ENCODE measurements around the gene NPY5R. TPM values are rescaled to one million over a fixed set of nuclear protein-coding genes. Genes with fewer than 3 reads are reported as not detected.

NPY5R gene
- not detected in 2 replicates for total RNA-seq

GRCh38 chr4:163343604-163344146 is at the start of gene NPY5R:
Gene NPY5R (plus strand): TSS chr4:163343892. CDS start chr4:163350274, 6,382 bp downstream.

GRCh38 chr4:163332526-163333406 is 10.9 kb upstream of the NPY5R start, which contains the start of gene NPY1R:
Gene NPY1R (minus strand): TSS chr4:163332596. CDS start chr4:163326554, 6,042 bp downstream.

Other genes with a start within 250 kb of the NPY5R start
- 12.4 and 19.4 TPM in 2 replicates for gene NAF1, start 177.0 kb upstream of the NPY5R start, total RNA-seq
- not detected in 2 replicates for gene NPY1R, start 11.3 kb upstream of the NPY5R start, total RNA-seq
- gene TKTL2, start 129.9 kb downstream of the NPY5R start, total RNA-seq: not detected in 2 replicates
- 32.3 and 43.1 TPM in 2 replicates for gene TMA16, start 150.8 kb downstream of the NPY5R start, total RNA-seq

Data from airway epithelial cell (primary cell).